Endothelial cell of umbilical vein (primary cell): ENCODE data around the gene SLC5A11. TPM values are rescaled to one million over a fixed set of nuclear protein-coding genes. Genes with fewer than 3 reads are reported as not detected.

Experiments
- BruUV-seq: library from RNA; stranded (reverse); fragments of 400-500 nt; replicated peaks from 2 replicates; lab custom pipeline; 2021; lab: Mats Ljungman, UMichigan
- CTCF ChIA-PET: fragments of 300-600, 350-600 bp; sonication (Branson Sonifier 250); formaldehyde crosslinking; loops from one replicate; lab custom pipeline; 2021; ENCODE audit warnings: antibody characterized with exemption, inconsistent platforms; lab: Charles Lee
- POLR2A ChIA-PET: fragments of 300-600, 350-600 bp; sonication (Branson Sonifier 250); formaldehyde crosslinking; loops from one replicate; lab custom pipeline; 2021; ENCODE audit warnings: antibody characterized with exemption, inconsistent platforms; lab: Charles Lee
- DNase-seq: peaks from one replicate; pipeline ENCODE4 v3.0.0-alpha.2; 2011; ENCODE audit warnings: low read depth, low spot score
- FAIRE-seq: peaks from 2 replicates; lab custom pipeline; 2011; peaks lifted over from hg19 to GRCh38; lab: Jason Lieb, UNC
- H2AFZ ChIP-seq: 2 replicates; pipeline ENCODE4 v1.6.0; 2012; ENCODE audit warnings: low read depth, low read length, control low read depth, inconsistent platforms
- H3K27ac ChIP-seq: 2 replicates; pipeline ENCODE4 v1.5.1; 2011; ENCODE audit warnings: low read depth, mild to moderate bottlenecking, control low read depth, low read length, moderate library complexity; ENCODE audit not compliant: insufficient read depth
- H3K27me3 ChIP-seq, 2 experiments: 2 replicates each; pipeline versions ENCODE4 v1.6.0 to v1.6.1; 2011; ENCODE audit warnings: low read length in 2 of 2, mixed read lengths in 1 of 2; ENCODE audit not compliant: control insufficient read depth in 2 of 2, insufficient read depth in 2 of 2
- H3K36me3 ChIP-seq, 2 experiments: 2 replicates in 1 of 2; 3 replicates in 1 of 2; pipeline ENCODE4 v1.5.1; 2011; ENCODE audit warnings: low read length in 2 of 2, mild to moderate bottlenecking in 1 of 2, moderate library complexity in 1 of 2; ENCODE audit not compliant: control insufficient read depth in 2 of 2, insufficient read depth in 2 of 2; ENCODE audit errors: extremely low read depth in 1 of 2
- H3K4me1 ChIP-seq: 3 replicates; pipeline ENCODE4 v1.5.1; 2011; ENCODE audit warnings: mild to moderate bottlenecking, low read length; ENCODE audit not compliant: control insufficient read depth, insufficient read depth; ENCODE audit errors: extremely low read depth
- H3K4me2 ChIP-seq: 2 replicates; pipeline ENCODE4 v1.6.1; 2011; ENCODE audit warnings: low read length, control low read depth, mixed read lengths; ENCODE audit not compliant: insufficient read depth
- H3K4me3 ChIP-seq, 3 experiments: fragments of 200-600 bp in 1 of 3; sonication (generic), shearing (Covaris generic) in 1 of 3; replicated peaks in 1 of 3; 2 replicates each; pipeline ENCODE4 v1.5.1; 2011 to 2016; ENCODE audit warnings: control low read depth in 3 of 3, low read length in 3 of 3, mild to moderate bottlenecking in 2 of 3, inconsistent platforms in 1 of 3, low read depth in 1 of 3, moderate library complexity in 1 of 3; ENCODE audit not compliant: insufficient read depth in 1 of 3
- H3K79me2 ChIP-seq: 2 replicates; pipeline ENCODE4 v1.6.0; 2012; ENCODE audit warnings: low read length, inconsistent platforms; ENCODE audit not compliant: control insufficient read depth, insufficient read depth
- H3K9ac ChIP-seq: replicated peaks from 2 replicates; pipeline ENCODE3; 2011; ENCODE audit warnings: low read length, control low read depth; ENCODE audit not compliant: insufficient read depth; ENCODE audit errors: extremely low read depth
- H3K9me1 ChIP-seq: replicated peaks from 3 replicates; pipeline ENCODE4 v1.6.0; 2011; ENCODE audit warnings: mild to moderate bottlenecking, low read length; ENCODE audit not compliant: control insufficient read depth, insufficient read depth; ENCODE audit errors: extremely low read depth
- H3K9me3 ChIP-seq: replicated peaks from 2 replicates; pipeline ENCODE4 v1.5.1; 2012; ENCODE audit warnings: low read length, inconsistent platforms; ENCODE audit not compliant: control insufficient read depth, insufficient read depth
- H4K20me1 ChIP-seq: replicated peaks from 2 replicates; pipeline ENCODE3; 2011; ENCODE audit warnings: mild to moderate bottlenecking, low read length; ENCODE audit not compliant: control insufficient read depth, insufficient read depth; ENCODE audit errors: extremely low read depth
- EZH2 ChIP-seq: IDR thresholded peaks from 2 replicates; pipeline ENCODE4 v1.6.1; 2012; ENCODE audit warnings: borderline replicate concordance, low read depth, mild to moderate bottlenecking, moderate library complexity, low read length, inconsistent platforms; ENCODE audit not compliant: severe bottlenecking
- FOS ChIP-seq: IDR thresholded peaks from 2 replicates; pipeline ENCODE4 v1.6.1; 2011; ENCODE audit warnings: mild to moderate bottlenecking, low read length, moderate library complexity, borderline replicate concordance; ENCODE audit not compliant: insufficient read depth
- GATA2 ChIP-seq: IDR thresholded peaks from 2 replicates; pipeline ENCODE4 v1.7.0; 2011; ENCODE audit warnings: low read depth, mild to moderate bottlenecking, moderate library complexity, mixed read lengths, low read length; ENCODE audit not compliant: insufficient read length, insufficient read depth
- JUN ChIP-seq: IDR thresholded peaks from 2 replicates; pipeline ENCODE4 v1.6.1; 2011; ENCODE audit warnings: borderline replicate concordance, low read depth; ENCODE audit not compliant: insufficient read length, insufficient read depth
- MYC ChIP-seq: IDR thresholded peaks from one replicate; pipeline ENCODE4 v1.6.1; 2011; ENCODE audit warnings: mild to moderate bottlenecking, low read depth, low read length
- POLR2A ChIP-seq: IDR thresholded peaks from 2 replicates; pipeline ENCODE4 v1.6.1; 2012; ENCODE audit warnings: low read depth, mild to moderate bottlenecking, control low read depth, low read length
- POLR2AphosphoS5 ChIP-seq: IDR thresholded peaks from 2 replicates; pipeline ENCODE4 v1.6.1; 2012; ENCODE audit warnings: low read depth, mild to moderate bottlenecking, control low read depth, low read length, moderate library complexity; ENCODE audit not compliant: insufficient read depth
- dilution Hi-C: fragments of 300-500 bp; cut with MboI; formaldehyde crosslinking; loops from one replicate; pipeline ENCODE4 v1.15.0; 2019; ENCODE audit warnings: low sequenced_read_pairs; ENCODE audit not compliant: extremely low pct_ligation_motif_present
- intact Hi-C: fragments of 100-400 bp; cut with micrococcal nuclease; formaldehyde crosslinking; loops from one replicate; pipeline ENCODE4 v1.10.0; 2022
- polyA plus RNA-seq, 4 experiments: library from polyadenylated mRNA; depleted of rRNA in 3 of 4; stranded (reverse) in 3 of 4; unstranded in 1 of 4; fragments of >200 nt; gene quantifications; 2 replicates each; pipeline versions ENCODE4 v1.2.1 to v1.2.3, GENCODE V29; 2011 to 2012; ENCODE audit warnings: missing spikeins in 1 of 4
- total RNA-seq: library from RNA; stranded (reverse); gene quantifications from 2 replicates; pipeline ENCODE4 v1.2.3, GENCODE V29; 2021
- TF ChIP-seq, protein P1 (sequence below), 2 donors: IDR thresholded peaks; 1 replicate in 1 of 2; 2 replicates in 1 of 2; pipeline ENCODE4 v1.5.1; 2011; ENCODE audit warnings: low read length in 2 of 2, mild to moderate bottlenecking in 2 of 2, moderate library complexity in 2 of 2, control low read depth in 1 of 2, inconsistent platforms in 1 of 2, low read depth in 1 of 2; ENCODE audit not compliant: insufficient read depth in 1 of 2; ENCODE audit errors: extremely low read depth in 1 of 2
- TF ChIP-seq, protein P2 (sequence below): IDR thresholded peaks from 2 replicates; pipeline ENCODE4 v1.6.1; 2011; ENCODE audit not compliant: insufficient read depth, insufficient read length

The SLC5A11 gene
- total and polyA plus RNA-seq, 2 donors (not counting 3 experiments of a cell fraction or from before 2014, with no cell fraction given) = 0.12 TPM; not detected in 1

GRCh38 chr16:24944206-24944605, 98.4 kb downstream of the SLC5A11 start:
- dilution Hi-C loops (no loop called here), intact Hi-C loops (no loop called here)
- no peak for FAIRE-seq
- CTCF ChIA-PET = no interaction called here
- no peak overlapping the region for H3K4me2 ChIP-seq
- POLR2A ChIA-PET = no interaction called here
- H3K4me1 ChIP-seq = no peaks in the 10 kb centered on the region
- no peaks in the 10 kb centered on the region for H4K20me1 ChIP-seq
- H3K9me3 ChIP-seq = no peaks in the 10 kb centered on the region
- H3K27ac ChIP-seq = no peak overlapping the region
- no peak for DNase-seq
- H3K27me3 ChIP-seq = no peaks in the 10 kb centered on the region
- no peak overlapping the region for H2AFZ ChIP-seq
- no peak overlapping the region for H3K9ac ChIP-seq
- no peak overlapping the region for H3K4me3 ChIP-seq
- no TSS peak for BruUV-seq
- no peak for TF ChIP-seq JUN
- TF ChIP-seq, protein P1, sequence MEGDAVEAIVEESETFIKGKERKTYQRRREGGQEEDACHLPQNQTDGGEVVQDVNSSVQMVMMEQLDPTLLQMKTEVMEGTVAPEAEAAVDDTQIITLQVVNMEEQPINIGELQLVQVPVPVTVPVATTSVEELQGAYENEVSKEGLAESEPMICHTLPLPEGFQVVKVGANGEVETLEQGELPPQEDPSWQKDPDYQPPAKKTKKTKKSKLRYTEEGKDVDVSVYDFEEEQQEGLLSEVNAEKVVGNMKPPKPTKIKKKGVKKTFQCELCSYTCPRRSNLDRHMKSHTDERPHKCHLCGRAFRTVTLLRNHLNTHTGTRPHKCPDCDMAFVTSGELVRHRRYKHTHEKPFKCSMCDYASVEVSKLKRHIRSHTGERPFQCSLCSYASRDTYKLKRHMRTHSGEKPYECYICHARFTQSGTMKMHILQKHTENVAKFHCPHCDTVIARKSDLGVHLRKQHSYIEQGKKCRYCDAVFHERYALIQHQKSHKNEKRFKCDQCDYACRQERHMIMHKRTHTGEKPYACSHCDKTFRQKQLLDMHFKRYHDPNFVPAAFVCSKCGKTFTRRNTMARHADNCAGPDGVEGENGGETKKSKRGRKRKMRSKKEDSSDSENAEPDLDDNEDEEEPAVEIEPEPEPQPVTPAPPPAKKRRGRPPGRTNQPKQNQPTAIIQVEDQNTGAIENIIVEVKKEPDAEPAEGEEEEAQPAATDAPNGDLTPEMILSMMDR (IDR thresholded peaks at IDR 0.05; ENCODE audit: extremely low read depth in 1 of 2, insufficient read depth in 1 of 2, low read depth in 1 of 2, low read length in 2 of 2) = no peak
- TF ChIP-seq EZH2 = no peak
- TF ChIP-seq, protein P2, sequence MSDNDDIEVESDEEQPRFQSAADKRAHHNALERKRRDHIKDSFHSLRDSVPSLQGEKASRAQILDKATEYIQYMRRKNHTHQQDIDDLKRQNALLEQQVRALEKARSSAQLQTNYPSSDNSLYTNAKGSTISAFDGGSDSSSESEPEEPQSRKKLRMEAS = no peak
- TF ChIP-seq FOS = no peak
- no peak for TF ChIP-seq MYC
- no peak for TF ChIP-seq POLR2A
- no peak for TF ChIP-seq POLR2AphosphoS5
- no peak for TF ChIP-seq GATA2
- peaks cover 34 to 43% of the 10 kb centered on the region in 2 experiments for H3K36me3 ChIP-seq
- no peaks in the 10 kb centered on the region for H3K79me2 ChIP-seq
- no peaks in the 10 kb centered on the region for H3K9me1 ChIP-seq
